CD4-positive, alpha-beta T cell (primary cell): ENCODE data around the gene MARCHF9. TPM values are rescaled to one million over a fixed set of nuclear protein-coding genes. Genes with fewer than 3 reads are reported as not detected.

Experiments used
- ATAC-seq: fragments of 200-7000 bp; cut with Tn5 transposase; one replicate; pipeline ENCODE4 v1.10.0; 2022; ENCODE audit warnings: mild to moderate bottlenecking; ENCODE audit not compliant: poor library complexity
- CTCF ChIA-PET: fragments of 350-600 bp; sonication (Branson Sonifier 250); formaldehyde crosslinking; loops from one replicate; lab custom pipeline; 2021; ENCODE audit warnings: antibody characterized with exemption, inconsistent platforms; lab: Charles Lee
- POLR2A ChIA-PET: fragments of 350-600 bp; sonication (Branson Sonifier 250); formaldehyde crosslinking; loops from one replicate; lab custom pipeline; 2021; ENCODE audit warnings: antibody characterized with exemption, inconsistent platforms; lab: Charles Lee
- DNase-seq, 14 experiments: peaks; one replicate each; pipeline ENCODE4 v3.0.0-alpha.2; 2013 to 2020; ENCODE audit warnings: mixed read lengths in 2 of 14
- H3K27ac ChIP-seq, 2 donors: one replicate each; pipeline versions ENCODE4 v1.5.1 to v1.7.0; 2013; ENCODE audit warnings: low read length in 2 of 2, low read depth in 1 of 2, mild to moderate bottlenecking in 1 of 2
- H3K27me3 ChIP-seq, 2 experiments: 1 replicate in 1 of 2; 2 replicates in 1 of 2; pipeline versions ENCODE4 v1.6.1 to v1.7.0; 2013; ENCODE audit warnings: low read length in 2 of 2, control low read depth in 1 of 2, mild to moderate bottlenecking in 1 of 2, moderate library complexity in 1 of 2; ENCODE audit not compliant: insufficient read depth in 2 of 2, control insufficient read depth in 1 of 2
- H3K36me3 ChIP-seq: one replicate; pipeline ENCODE4 v1.6.1; 2013; ENCODE audit warnings: low read length, control low read depth; ENCODE audit not compliant: insufficient read depth
- H3K4me1 ChIP-seq: one replicate; pipeline ENCODE4 v1.6.1; 2013; ENCODE audit warnings: low read length, control low read depth; ENCODE audit not compliant: insufficient read depth
- H3K4me3 ChIP-seq: one replicate; pipeline ENCODE4 v1.5.1; 2013; ENCODE audit warnings: mild to moderate bottlenecking, low read length, moderate library complexity
- H3K9me3 ChIP-seq, 2 experiments: 1 replicate in 1 of 2; 2 replicates in 1 of 2; pipeline versions ENCODE4 v1.6.1 to v1.7.0; 2013; ENCODE audit warnings: low read length in 2 of 2, mild to moderate bottlenecking in 2 of 2, control low read depth in 1 of 2, moderate library complexity in 1 of 2; ENCODE audit not compliant: control insufficient read depth in 1 of 2, insufficient read depth in 1 of 2
- H3K27ac Mint-ChIP-seq: one replicate; pipeline ENCODE4 v1.8.0; 2020; ENCODE audit warnings: mixed read lengths
- H3K27me3 Mint-ChIP-seq: one replicate; pipeline ENCODE4 v1.8.0; 2021; ENCODE audit warnings: mixed read lengths
- H3K36me3 Mint-ChIP-seq: one replicate; pipeline ENCODE4 v1.8.0; 2021; ENCODE audit warnings: low read depth, mixed read lengths
- H3K4me1 Mint-ChIP-seq: one replicate; pipeline ENCODE4 v1.8.0; 2021; ENCODE audit warnings: low read depth, mixed read lengths
- H3K4me3 Mint-ChIP-seq: one replicate; pipeline ENCODE4 v1.8.0; 2020; ENCODE audit warnings: mild to moderate bottlenecking, mixed read lengths
- H3K9me3 Mint-ChIP-seq: one replicate; pipeline ENCODE4 v1.8.0; 2020; ENCODE audit warnings: mixed read lengths
- CTCF ChIP-seq: fragments of 200-600 bp; IDR thresholded peaks from one replicate; pipeline ENCODE4 v1.8.0; 2022; ENCODE audit warnings: antibody characterized with exemption, mild to moderate bottlenecking
- intact Hi-C, 2 experiments: fragments of 100-400 bp; cut with DNase I in 1 of 2; cut with micrococcal nuclease in 1 of 2; formaldehyde crosslinking; loops; one replicate each; pipeline versions ENCODE4 v1.15.1 to v1.9.0; 2023 to 2025; cut with DNase I, micrococcal nuclease
- total RNA-seq, 174 experiments: library from RNA in 2 of 174; stranded (reverse) in 2 of 174; gene quantifications; one replicate each; pipeline ENCODE4 v1.2.3 and lab custom pipeline; 2021 to 2026

The MARCHF9 gene
- total RNA-seq, 2 experiments from 2014 or later, result 39.9 to 40.8 TPM

DNA sequence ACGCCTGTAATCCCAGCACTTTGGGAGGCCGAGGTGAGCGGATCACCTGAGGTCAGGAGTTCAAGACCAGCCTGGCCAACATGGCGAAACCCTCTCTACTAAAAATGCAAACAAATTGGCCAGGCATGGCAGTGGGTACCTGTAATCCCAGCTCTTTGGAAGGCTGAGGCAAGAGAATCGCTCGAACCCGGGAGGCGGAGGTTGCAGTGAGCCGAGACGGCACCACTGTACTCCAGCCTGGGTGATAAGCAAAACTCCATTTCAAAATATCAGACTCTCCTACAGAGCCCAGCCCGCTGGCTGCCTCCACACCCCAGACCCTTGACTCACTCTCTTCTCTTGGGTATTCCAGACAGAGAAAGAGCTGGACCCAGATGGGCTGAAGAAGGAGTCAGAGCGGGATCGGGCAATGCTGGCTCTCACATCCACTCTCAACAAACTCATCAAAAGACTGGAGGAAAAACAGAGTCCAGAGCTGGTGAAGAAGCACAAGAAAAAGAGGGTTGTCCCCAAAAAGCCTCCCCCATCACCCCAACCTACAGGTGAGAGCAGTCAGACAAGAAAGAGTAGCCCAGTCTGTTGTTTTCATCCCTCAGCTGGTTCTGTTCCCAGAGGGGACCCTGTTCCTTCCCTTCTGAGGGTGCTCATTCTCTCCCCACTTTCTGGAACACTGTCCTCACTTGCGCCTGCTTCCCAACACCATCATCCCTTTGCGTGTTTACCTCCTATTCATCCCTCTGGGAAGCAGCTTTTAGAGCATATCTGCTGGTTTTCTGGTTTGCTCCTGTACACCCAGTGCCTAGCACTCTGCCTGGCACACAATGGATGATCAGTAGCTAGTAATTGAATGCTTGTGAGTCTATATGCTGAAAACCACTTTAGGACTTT lies 36.0 kb upstream of the MARCHF9 start:
- no peaks in the 10 kb centered on the region for H3K27me3 ChIP-seq
- DNase-seq, result no peak
- H3K4me1 ChIP-seq, result no peaks in the 10 kb centered on the region
- H3K27ac Mint-ChIP-seq, result peak overlapping the region; percentile 61
- H3K4me3 Mint-ChIP-seq, result no peak overlapping the region
- H3K27ac ChIP-seq, result no peak overlapping the region
- H3K9me3 ChIP-seq, result no peaks in the 10 kb centered on the region
- H3K4me3 ChIP-seq, result no peak overlapping the region
- intact Hi-C loops, result loop anchor here in 1 of 2 experiments (2.0 kb wide), 1 partner anchor 20 kb away; the partner anchor contains the start of gene AGAP2
- ChIA-PET CTCF (no interaction called here), POLR2A (interaction anchor here (1.1 to 1.6 kb wide), 3 partner anchors 22 to 26 kb away, joined by 3 to 4 read pairs (median 3); no protein-coding TSS in a partner anchor)
- H3K27me3 Mint-ChIP-seq, result no peaks in the 10 kb centered on the region
- peaks cover 63% of the 10 kb centered on the region for H3K36me3 ChIP-seq
- no peaks in the 10 kb centered on the region for H3K9me3 Mint-ChIP-seq
- peaks cover 65% of the 10 kb centered on the region for H3K36me3 Mint-ChIP-seq
- ATAC-seq, result no peak
- TF ChIP-seq CTCF, result no peak
- peaks cover 18% of the 10 kb centered on the region for H3K4me1 Mint-ChIP-seq

DNA sequence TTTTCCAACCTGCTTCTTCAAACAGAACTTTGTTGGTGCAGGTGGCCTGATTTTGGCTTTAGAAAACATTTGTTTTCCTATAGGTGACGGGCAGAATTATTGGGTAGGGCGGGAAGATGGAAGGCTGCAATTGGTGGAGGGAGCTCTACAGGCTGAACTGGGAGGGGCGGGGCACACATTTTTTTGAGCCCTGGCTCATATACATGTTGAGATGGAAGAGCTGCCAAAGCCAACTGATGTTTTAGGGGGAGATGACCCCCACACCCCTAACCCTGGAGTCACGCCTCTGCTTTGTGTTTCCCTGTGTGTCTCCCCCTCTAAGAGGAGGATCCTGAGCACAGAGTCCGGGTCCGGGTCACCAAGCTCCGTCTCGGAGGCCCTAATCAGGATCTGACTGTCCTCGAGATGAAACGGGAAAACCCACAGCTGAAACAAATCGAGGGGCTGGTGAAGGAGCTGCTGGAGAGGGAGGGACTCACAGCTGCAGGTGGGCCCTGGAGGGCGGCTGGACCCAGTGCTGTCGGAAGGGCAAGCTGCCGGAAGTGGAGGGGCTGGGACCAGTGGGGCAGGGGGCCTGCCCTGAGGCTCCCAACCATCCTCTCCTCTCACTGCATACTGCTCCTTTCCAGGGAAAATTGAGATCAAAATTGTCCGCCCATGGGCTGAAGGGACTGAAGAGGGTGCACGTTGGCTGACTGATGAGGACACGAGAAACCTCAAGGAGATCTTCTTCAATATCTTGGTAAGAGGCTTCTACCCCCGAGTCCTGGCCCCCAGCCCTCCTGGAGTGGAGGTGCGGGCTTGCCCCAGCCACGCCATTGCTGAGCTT lies 34.9 kb upstream of the MARCHF9 start:
- Mint-ChIP-seq H3K27me3 (no peaks in the 10 kb centered on the region), H3K9me3 (no peaks in the 10 kb centered on the region), H3K27ac (peak overlapping the region; percentile 61), H3K4me1 (peaks cover 25% of the 10 kb centered on the region), H3K4me3 (no peak overlapping the region), H3K36me3 (peaks cover 72% of the 10 kb centered on the region)
- Histone ChIP-seq H3K9me3 (no peaks in the 10 kb centered on the region), H3K27me3 (no peaks in the 10 kb centered on the region), H3K36me3 (peaks cover 57% of the 10 kb centered on the region), H3K4me1 (peaks cover 4% of the 10 kb centered on the region), H3K27ac (no peak overlapping the region), H3K4me3 (no peak overlapping the region)
- POLR2A ChIA-PET, result interaction anchor here (0.6 to 1.6 kb wide), 7 partner anchors 15 to 27 kb away, joined by 3 to 5 read pairs (median 4); partner anchors contain the start of gene TSPAN31
- no peak for TF ChIP-seq CTCF
- intact Hi-C loops, result loop anchor here in 1 of 2 experiments (2.0 kb wide), 1 partner anchor 19 kb away; the partner anchor contains the start of gene AGAP2
- ATAC-seq, result no peak
- CTCF ChIA-PET, result no interaction called here
- DNase-seq, result no peak
